Measurements from ENCODE around the gene C12orf56. TPM values are rescaled to one million over a fixed set of nuclear protein-coding genes. Genes with fewer than 3 reads are reported as not detected.
"Not testable (repeated sequence)": the region's sequence is repeated elsewhere in the genome, so short reads cannot be mapped to it uniquely, and the experiment has no call there.

C12orf56 gene
- total RNA-seq, 1 donor from 2014 or later, result 0.51 TPM

- intact Hi-C loops (cut with micrococcal nuclease), result no loop called here
These were observed 72.0 kb downstream of the C12orf56 start for GRCh38 chr12:64318605-64319004.

DNA sequence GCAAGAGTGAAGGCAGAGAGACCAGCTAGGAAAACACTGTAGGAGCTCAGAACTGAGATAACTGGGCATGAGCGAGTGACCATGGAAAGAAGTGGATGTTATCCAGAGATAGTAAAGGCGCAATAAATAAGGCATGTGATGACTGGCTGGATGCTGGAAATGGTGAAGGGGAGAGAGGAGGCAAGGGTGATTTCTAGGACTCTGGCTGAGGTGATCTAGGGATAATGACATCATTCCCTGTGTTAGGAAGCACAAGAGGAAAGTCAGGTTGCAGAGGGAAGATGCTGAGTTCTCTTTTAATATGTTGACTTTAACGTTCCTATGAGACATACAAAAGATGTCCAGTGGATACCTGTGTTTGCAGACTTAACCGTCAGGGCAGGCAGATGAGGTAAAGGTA is 78.7 kb downstream of the C12orf56 start:
- intact Hi-C loops (cut with micrococcal nuclease), result loop anchor here (5.0 kb wide), 1 partner anchor 70 kb away; no protein-coding TSS in a partner anchor

GRCh38 chr12:64304571-64304970 is 86.0 kb downstream of the C12orf56 start:
- intact Hi-C loops (cut with micrococcal nuclease), result no loop called here

DNA sequence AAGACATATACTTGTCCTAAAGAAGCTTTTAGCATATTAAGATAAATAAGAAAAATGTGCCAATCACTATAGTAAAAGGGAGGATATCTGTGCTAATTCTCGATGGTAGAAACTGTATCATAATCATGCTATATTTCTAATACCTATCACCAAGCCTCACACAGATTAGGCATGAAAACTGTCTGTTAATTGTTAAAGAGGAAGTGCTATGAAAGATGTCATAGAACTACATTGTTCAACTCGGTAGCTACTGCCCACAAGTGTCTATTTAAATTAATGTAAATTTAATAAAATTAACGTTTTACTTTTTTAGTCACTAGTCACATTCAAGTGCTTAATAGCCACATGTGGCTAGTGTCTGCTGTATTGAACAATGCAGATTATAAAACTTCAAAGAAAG is 90.9 kb downstream of the C12orf56 start:
- intact Hi-C loops (cut with micrococcal nuclease), result no loop called here

DNA sequence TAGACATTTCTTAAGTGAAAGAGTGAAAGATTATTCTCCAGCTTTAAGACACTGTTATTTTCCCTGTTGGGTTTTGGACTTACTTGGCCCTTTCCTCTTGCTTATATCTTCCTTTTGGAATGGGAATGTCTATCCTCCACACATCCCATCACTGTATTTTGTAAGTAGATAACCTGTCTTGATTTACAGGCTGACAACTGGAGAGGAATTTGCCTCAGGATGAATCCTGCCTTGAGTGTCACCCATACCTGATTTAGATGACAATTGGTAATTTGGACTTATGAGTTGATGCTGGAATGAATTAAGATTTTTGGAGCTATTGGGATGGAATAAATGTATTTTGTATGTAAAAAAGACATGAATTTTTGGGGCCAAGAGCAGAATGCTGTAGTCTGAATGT is 94.3 kb downstream of the C12orf56 start:
- intact Hi-C loops (cut with micrococcal nuclease), result no loop called here

DNA sequence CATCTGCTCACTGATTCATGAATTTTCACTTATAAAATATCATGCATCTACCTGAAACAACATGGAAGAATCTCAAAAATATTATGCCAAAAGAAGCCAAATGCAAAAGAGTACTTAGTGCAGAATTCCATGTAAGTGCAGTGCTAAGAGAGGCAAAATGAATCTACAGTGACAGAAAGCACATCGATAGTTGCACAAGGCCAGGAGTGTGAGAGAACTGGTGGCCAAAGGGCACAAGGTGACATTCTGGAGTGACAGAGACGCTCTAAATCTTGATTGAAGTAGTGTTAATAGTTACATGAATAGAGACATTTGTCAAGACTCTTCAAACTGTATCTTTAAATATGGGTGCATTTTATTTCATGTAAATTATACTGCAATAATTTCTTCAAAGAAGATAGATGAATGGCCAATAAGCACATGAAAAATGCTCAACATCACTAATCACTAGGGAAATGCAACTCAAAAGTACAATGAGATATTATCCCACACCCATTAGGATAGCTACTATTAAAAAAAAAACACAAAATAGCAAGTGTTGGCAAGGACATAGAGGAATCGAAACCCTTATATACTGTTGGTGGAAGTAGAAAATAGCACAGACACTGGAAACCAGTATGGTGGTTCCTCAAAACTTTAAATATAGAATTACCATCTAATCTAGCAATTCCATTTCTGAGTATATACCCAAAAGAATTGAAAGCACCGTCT is 96.7 kb downstream of the C12orf56 start:
- intact Hi-C loops (cut with micrococcal nuclease), result no loop called here

GRCh38 chr12:64293174-64293573 is 97.4 kb downstream of the C12orf56 start:
- intact Hi-C loops (cut with micrococcal nuclease), result not testable (repeated sequence)

DNA sequence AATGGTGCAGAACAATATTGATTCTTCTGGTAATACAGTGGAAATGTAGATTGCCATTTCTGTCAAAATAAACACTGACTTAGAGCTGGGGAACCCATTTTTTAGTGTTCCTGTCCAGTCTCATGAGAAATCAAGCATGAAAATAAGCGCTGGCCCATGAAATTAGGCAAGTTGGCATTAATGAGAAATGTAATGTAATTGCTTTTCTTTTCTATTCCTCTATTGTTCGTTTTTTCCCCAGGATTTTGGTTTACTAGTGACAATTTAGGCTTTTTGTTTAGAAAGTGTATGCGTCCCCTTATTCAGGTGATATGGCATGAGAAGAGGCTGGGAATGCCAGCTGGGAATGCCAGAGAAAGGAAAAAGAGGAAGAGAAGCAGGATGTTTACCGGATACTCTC is 104.0 kb downstream of the C12orf56 start:
- intact Hi-C loops (cut with micrococcal nuclease), result no loop called here

DNA sequence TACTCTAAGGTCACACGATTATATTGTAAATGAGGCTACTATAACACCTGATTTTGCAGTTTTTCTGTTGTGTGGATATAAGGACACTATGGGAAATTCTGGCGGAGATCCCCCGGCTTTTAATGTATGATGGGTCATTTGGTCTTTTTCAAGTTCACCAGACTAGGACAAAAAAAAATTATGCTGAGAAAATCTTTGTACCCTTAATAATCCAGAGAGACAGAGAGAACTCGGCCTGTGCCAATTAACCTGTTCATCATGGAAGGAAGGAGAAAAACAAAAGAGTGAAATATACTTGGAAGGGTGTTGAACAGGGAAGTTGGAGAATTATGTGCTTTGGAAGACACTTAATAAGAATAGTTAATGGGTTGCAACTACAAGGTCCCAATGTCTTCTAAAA is 106.3 kb downstream of the C12orf56 start:
- intact Hi-C loops (cut with micrococcal nuclease), result no loop called here

DNA sequence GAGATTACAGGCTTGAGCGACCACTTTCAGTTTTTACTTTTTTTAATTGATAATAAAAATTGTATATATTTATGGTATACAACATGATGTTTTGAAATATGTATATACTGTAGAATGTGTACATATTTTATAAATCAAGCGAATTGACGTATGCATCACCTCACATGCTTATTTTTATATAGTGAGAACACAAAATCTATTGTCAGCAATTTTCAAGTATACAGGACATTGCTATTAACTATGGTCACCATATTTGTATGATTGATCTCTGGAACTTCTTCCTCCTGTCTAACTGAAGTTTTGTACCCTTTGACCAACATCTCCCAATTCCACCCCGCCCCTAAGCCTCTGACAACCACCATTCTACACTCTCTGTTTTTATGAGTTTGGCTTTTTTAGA is 112.1 kb downstream of the C12orf56 start:
- intact Hi-C loops (cut with micrococcal nuclease), result no loop called here

DNA sequence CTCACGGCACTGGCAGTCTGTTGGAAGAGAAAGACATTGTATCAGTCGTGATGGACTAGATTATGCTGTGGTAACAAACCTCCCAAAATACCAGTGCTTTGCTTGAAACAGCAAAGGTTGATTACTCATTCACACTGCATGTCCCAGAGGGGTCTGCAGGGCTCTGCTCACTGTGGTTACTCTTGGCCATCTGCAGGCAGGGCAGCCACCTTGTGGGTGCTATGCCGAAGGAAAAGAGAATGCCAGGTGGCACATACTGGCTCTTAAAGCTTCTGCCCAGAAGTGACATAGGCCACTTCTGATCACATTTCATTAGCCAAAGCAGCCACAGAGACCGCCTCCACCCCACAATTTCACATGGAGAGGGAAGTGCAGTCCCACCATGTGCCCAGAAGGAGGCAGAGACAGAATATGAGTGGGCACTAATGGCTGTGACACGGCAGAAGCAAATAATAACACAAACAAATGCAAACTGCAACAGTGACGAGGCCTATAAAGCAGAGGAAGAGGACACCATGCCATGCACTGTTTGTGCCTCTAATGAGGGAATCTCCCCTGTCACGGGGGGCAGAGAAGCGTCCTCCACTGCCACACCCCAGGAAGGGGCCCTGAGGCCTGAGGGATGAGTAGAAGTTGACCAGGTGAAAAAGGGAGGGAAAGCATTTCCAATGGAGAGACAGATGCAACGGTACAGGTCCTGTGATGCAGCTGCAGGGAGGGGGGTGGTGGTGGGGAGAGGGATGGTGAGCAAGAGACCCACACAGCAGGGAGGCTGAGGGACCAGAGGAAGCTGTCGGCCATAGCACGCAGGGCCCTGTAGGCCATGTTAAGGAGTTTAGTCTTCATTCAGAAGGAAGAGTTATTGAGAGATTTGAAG is 116.8 kb downstream of the C12orf56 start:
- intact Hi-C loops (cut with micrococcal nuclease), result loop anchor here (1.0 kb wide), 1 partner anchor 119 kb away; no protein-coding TSS in a partner anchor

- intact Hi-C loops (cut with micrococcal nuclease), result no loop called here
These were observed 120.1 kb downstream of the C12orf56 start for GRCh38 chr12:64270411-64270810.

- intact Hi-C loops (cut with micrococcal nuclease), result no loop called here
These were observed 121.4 kb downstream of the C12orf56 start for GRCh38 chr12:64269161-64269560.

GRCh38 chr12:64268409-64268808 is 122.1 kb downstream of the C12orf56 start:
- intact Hi-C loops (cut with micrococcal nuclease), result no loop called here

GRCh38 chr12:64265839-64266238 is 124.7 kb downstream of the C12orf56 start:
- intact Hi-C loops (cut with micrococcal nuclease), result no loop called here

- intact Hi-C loops (cut with micrococcal nuclease), result no loop called here
These were observed 128.7 kb downstream of the C12orf56 start for GRCh38 chr12:64261813-64262212.

DNA sequence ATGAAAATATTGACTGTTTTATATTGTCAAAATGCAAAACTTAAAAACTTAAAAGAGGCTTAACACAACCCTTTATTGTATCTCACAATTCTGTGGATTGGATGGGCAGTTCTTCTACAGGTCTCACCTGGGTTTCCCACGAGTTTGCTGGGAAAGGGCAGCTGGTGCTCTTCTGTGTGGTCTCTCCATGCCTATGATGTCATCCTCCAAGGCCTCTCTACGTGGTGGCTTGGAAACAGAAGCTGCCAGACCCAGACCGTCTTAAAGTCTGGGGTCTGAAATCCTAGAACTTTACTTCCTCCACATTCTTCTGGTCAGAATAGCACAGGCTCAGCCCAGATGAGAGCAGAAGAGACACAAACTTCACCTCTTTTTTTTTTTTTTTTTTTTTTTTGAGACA is 132.0 kb downstream of the C12orf56 start:
- intact Hi-C loops (cut with micrococcal nuclease), result no loop called here

- intact Hi-C loops (cut with micrococcal nuclease), result loop anchor here (1.0 kb wide), 3 partner anchors 412 to 430 kb away; partner anchors contain the start of gene SRGAP1
These were observed 134.3 kb downstream of the C12orf56 start for GRCh38 chr12:64256166-64256800.

DNA sequence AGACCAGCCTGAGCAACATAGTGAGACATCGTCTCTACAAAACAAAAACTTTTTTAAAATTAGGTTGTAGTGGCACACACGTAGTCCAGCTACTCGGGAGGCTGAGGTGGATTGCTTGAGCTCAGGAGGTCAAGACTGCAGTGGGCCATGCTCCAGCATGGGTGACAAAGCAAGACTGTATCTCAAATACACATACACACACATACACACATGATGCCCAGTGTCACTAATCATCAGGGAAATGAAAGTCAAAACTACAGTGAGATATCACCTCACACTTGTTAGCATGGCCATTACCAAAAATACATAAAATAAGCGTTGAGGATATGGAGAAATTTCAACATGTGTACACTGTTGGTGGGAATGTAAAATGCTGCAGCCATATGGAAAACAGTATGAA is 135.3 kb downstream of the C12orf56 start:
- intact Hi-C loops (cut with micrococcal nuclease), result no loop called here

GRCh38 chr12:64253356-64253755 is 137.2 kb downstream of the C12orf56 start:
- intact Hi-C loops (cut with micrococcal nuclease), result no loop called here

DNA sequence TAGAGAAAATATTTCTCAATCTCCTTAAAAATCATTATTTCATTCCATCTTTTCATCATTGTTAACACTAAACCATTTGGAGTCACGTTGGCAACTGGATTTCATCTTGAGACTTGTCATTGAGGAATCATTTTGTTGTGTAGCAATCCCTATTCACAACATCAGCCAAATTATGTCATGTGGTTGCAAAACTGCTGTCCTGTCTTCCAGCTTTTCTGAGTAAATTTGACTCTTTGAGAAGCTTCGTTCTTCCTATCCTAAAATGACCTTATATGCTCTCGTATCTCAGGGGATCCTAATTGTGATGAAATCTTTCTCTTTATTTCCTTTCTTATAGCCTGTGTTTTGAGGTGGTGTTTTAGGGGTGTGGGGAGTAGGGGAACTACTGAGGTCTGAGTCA is 137.9 kb downstream of the C12orf56 start:
- intact Hi-C loops (cut with micrococcal nuclease), result no loop called here

DNA sequence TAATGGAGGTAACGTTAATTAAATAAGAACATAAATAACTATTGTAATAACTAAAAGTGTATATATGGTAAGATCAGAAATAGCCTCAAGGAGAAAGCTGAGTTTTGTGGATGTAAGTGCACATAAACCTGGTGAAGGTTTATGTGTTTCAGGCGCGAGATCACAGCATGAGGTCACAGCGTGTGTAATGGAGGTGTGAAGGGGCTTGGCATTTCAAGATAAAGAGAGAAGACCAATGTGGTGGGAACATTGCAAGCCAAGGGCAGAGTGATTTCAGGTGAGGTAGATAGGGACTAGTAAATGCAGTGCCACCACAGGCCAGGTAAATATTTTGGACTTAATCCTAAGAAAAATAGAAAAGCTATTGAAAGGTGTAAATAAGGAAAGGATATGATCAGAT is 146.7 kb downstream of the C12orf56 start:
- intact Hi-C loops (cut with micrococcal nuclease), result no loop called here

Measured in T-helper 1 cell treated with Interleukin-12 subunit alpha and Interleukin-12 subunit beta and Interleukin-4 antibody, amounts not matched to agents 30 ng/mL and 1 ng/mL, for 36 hours (primary cell).